Tibial nerve (tissue), 4 donors: ENCODE data around the gene CPLANE2.

ENCODE experiments used
- EP300 ChIP-seq, 2 donors: sonication (generic); formaldehyde crosslinking; IDR thresholded peaks; one replicate each; pipeline ENCODE4 v1.6.1; 2017; ENCODE audit warnings: antibody characterized with exemption in 2 of 2, mild to moderate bottlenecking in 1 of 2
- POLR2A ChIP-seq, 2 donors: fragments of 450-650 bp; IDR thresholded peaks; one replicate each; pipeline ENCODE4 v1.6.1; 2017; ENCODE audit warnings: antibody characterized with exemption in 2 of 2, mild to moderate bottlenecking in 2 of 2, moderate library complexity in 2 of 2
- TF ChIP-seq, protein P1 (sequence below), 5 experiments: fragments of 200-600 bp in 3 of 5; fragments of 450-650 bp in 2 of 5; sonication (generic) in 3 of 5; IDR thresholded peaks; one replicate each; pipeline ENCODE4 v1.5.1; 2016 to 2019; ENCODE audit warnings: antibody characterized with exemption in 5 of 5, mild to moderate bottlenecking in 3 of 5, moderate library complexity in 2 of 5

DNA sequence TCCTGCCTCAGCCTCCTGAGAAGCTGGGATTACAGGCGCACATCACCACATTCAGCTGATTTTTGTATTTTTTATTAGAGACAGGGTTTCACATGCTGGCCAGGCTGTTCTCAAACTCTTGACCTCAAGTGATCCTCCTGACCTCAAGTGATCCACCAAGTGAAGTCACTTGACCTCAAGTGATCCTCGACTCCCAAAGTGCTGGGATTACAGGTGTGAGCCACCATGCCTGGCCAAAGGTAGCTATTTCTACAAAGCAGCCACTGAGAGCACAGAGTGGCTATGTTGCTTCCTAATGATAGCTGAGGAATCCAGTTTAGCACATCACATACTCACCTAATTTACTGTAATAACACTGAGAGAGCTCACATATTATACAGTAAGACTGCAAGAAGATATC is 44.8 kb upstream of the CPLANE2 start:
- TF ChIP-seq, protein P1, sequence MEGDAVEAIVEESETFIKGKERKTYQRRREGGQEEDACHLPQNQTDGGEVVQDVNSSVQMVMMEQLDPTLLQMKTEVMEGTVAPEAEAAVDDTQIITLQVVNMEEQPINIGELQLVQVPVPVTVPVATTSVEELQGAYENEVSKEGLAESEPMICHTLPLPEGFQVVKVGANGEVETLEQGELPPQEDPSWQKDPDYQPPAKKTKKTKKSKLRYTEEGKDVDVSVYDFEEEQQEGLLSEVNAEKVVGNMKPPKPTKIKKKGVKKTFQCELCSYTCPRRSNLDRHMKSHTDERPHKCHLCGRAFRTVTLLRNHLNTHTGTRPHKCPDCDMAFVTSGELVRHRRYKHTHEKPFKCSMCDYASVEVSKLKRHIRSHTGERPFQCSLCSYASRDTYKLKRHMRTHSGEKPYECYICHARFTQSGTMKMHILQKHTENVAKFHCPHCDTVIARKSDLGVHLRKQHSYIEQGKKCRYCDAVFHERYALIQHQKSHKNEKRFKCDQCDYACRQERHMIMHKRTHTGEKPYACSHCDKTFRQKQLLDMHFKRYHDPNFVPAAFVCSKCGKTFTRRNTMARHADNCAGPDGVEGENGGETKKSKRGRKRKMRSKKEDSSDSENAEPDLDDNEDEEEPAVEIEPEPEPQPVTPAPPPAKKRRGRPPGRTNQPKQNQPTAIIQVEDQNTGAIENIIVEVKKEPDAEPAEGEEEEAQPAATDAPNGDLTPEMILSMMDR (IDR thresholded peaks at IDR 0.05) = no peak
- TF ChIP-seq POLR2A (IDR thresholded peaks at IDR 0.05) (no peak), EP300 (IDR thresholded peaks at IDR 0.05) (no peak)
